ENCODE data around the gene GALNT16. TPM values are rescaled to one million over a fixed set of nuclear protein-coding genes. Genes with fewer than 3 reads are reported as not detected.

GALNT16 gene
- total RNA-seq, 1 experiment from 2014 or later = 3.8 TPM

GRCh38 chr14:69263771-69264170, 3.8 kb downstream of the GALNT16 start:
- Mint-ChIP-seq H3K36me3 (ENCODE audit: insufficient read depth, unreplicated experiment) (peaks cover 5% of the 10 kb centered on the region), H3K4me1 (ENCODE audit: low read depth, unreplicated experiment) (peaks cover 11% of the 10 kb centered on the region), H3K27ac (ENCODE audit: unreplicated experiment) (no peak overlapping the region), H3K9me3 (ENCODE audit: unreplicated experiment) (no peaks in the 10 kb centered on the region), H3K4me3 (ENCODE audit: unreplicated experiment) (no peak overlapping the region), H3K27me3 (ENCODE audit: insufficient read depth, unreplicated experiment) (peaks cover 3% of the 10 kb centered on the region)
- ChIA-PET CTCF (interaction anchor here (0.8 kb wide), 1 partner anchor 24 kb away, joined by 4 read pairs; no protein-coding TSS in a partner anchor), POLR2A (no interaction called here)
- no peaks in the 10 kb centered on the region for H3K36me3 ChIP-seq (ENCODE audit: control insufficient read depth, insufficient read depth, low read length)
- DNase-seq = no peak
- no TSS peak for BruUV-seq (replicated peaks)
- no peaks in the 10 kb centered on the region for H3K27me3 ChIP-seq (replicated peaks; ENCODE audit: control insufficient read depth, insufficient read depth, low read length)
- intact Hi-C loops (cut with micrococcal nuclease; ENCODE audit: unreplicated experiment) = loop anchor here (5.0 kb wide), 2 partner anchors 99 to 199 kb away; no protein-coding TSS in a partner anchor
- TF ChIP-seq CTCF (IDR thresholded peaks at IDR 0.05; ENCODE audit: insufficient read depth in 1 of 2, low read depth in 1 of 2, low read length in 1 of 2, severe bottlenecking in 1 of 2, unreplicated experiment in 1 of 2) = no peak
- no peaks in the 10 kb centered on the region for H3K9me3 ChIP-seq
- H3K4me3 ChIP-seq (ENCODE audit: low read depth, low read length) = no peak overlapping the region
- peaks cover 8% of the 10 kb centered on the region for H3K4me1 ChIP-seq

GRCh38 chr14:69266572-69267345, 6.8 kb downstream of the GALNT16 start:
- Mint-ChIP-seq H3K9me3 (ENCODE audit: unreplicated experiment) (no peaks in the 10 kb centered on the region), H3K36me3 (ENCODE audit: insufficient read depth, unreplicated experiment) (peaks cover 4% of the 10 kb centered on the region), H3K4me3 (ENCODE audit: unreplicated experiment) (no peak overlapping the region), H3K27me3 (ENCODE audit: insufficient read depth, unreplicated experiment) (no peaks in the 10 kb centered on the region), H3K27ac (ENCODE audit: unreplicated experiment) (no peak overlapping the region), H3K4me1 (ENCODE audit: low read depth, unreplicated experiment) (peaks cover 11% of the 10 kb centered on the region)
- POLR2A ChIA-PET = no interaction called here
- no peak for DNase-seq
- no peaks in the 10 kb centered on the region for H3K36me3 ChIP-seq (ENCODE audit: control insufficient read depth, insufficient read depth, low read length)
- CTCF ChIA-PET = no interaction called here
- intact Hi-C loops (cut with micrococcal nuclease; ENCODE audit: unreplicated experiment) = no loop called here
- no peaks in the 10 kb centered on the region for H3K9me3 ChIP-seq
- BruUV-seq (replicated peaks) = no TSS peak
- H3K27me3 ChIP-seq (replicated peaks; ENCODE audit: control insufficient read depth, insufficient read depth, low read length) = no peaks in the 10 kb centered on the region
- H3K4me3 ChIP-seq (ENCODE audit: low read depth, low read length) = no peak overlapping the region
- no peak for TF ChIP-seq CTCF (IDR thresholded peaks at IDR 0.05; ENCODE audit: insufficient read depth in 1 of 2, low read depth in 1 of 2, low read length in 1 of 2, severe bottlenecking in 1 of 2, unreplicated experiment in 1 of 2)
- peaks cover 7% of the 10 kb centered on the region for H3K4me1 ChIP-seq

GRCh38 chr14:69267492-69267891, 7.5 kb downstream of the GALNT16 start:
- BruUV-seq (replicated peaks) = no TSS peak
- no peaks in the 10 kb centered on the region for H3K27me3 Mint-ChIP-seq (ENCODE audit: insufficient read depth, unreplicated experiment)
- no peaks in the 10 kb centered on the region; the same call in 1 of the 2 replicates for H3K4me1 ChIP-seq
- intact Hi-C loops (cut with micrococcal nuclease; ENCODE audit: unreplicated experiment) = no loop called here
- no peaks in the 10 kb centered on the region for H3K9me3 Mint-ChIP-seq (ENCODE audit: unreplicated experiment)
- no peak overlapping the region for H3K4me3 ChIP-seq (ENCODE audit: low read depth, low read length)
- H3K4me1 Mint-ChIP-seq (ENCODE audit: low read depth, unreplicated experiment) = peaks cover 4% of the 10 kb centered on the region
- no peaks in the 10 kb centered on the region for H3K9me3 ChIP-seq
- ChIA-PET POLR2A (no interaction called here), CTCF (no interaction called here)
- TF ChIP-seq CTCF (IDR thresholded peaks at IDR 0.05; ENCODE audit: insufficient read depth in 1 of 2, low read depth in 1 of 2, low read length in 1 of 2, severe bottlenecking in 1 of 2, unreplicated experiment in 1 of 2) = no peak
- no peaks in the 10 kb centered on the region for H3K36me3 ChIP-seq (ENCODE audit: control insufficient read depth, insufficient read depth, low read length)
- DNase-seq = no peak
- H3K4me3 Mint-ChIP-seq (ENCODE audit: unreplicated experiment) = no peak overlapping the region
- H3K27me3 ChIP-seq (replicated peaks; ENCODE audit: control insufficient read depth, insufficient read depth, low read length) = no peaks in the 10 kb centered on the region
- H3K36me3 Mint-ChIP-seq (ENCODE audit: insufficient read depth, unreplicated experiment) = no peaks in the 10 kb centered on the region
- H3K27ac Mint-ChIP-seq (ENCODE audit: unreplicated experiment) = no peak overlapping the region
